K562 (cell line): ENCODE results near the gene TBL1XR1. TPM values are rescaled to one million over a fixed set of nuclear protein-coding genes. Genes with fewer than 3 reads are reported as not detected.

Experiments
- CHD4 ChIP-seq: fragments of 200-600 bp; sonication (generic); IDR thresholded peaks from 3 replicates; pipeline ENCODE4 v1.6.1; 2012; ENCODE audit warnings: low read depth, mild to moderate bottlenecking, mixed read lengths, low read length, inconsistent platforms; ENCODE audit not compliant: insufficient read depth, insufficient replicate concordance, poor library complexity, severe bottlenecking
- RCOR1 ChIP-seq, 2 experiments: IDR thresholded peaks; 2 replicates each; pipeline ENCODE4 v1.6.1; 2012; ENCODE audit warnings: low read depth in 2 of 2, low read length in 2 of 2, borderline replicate concordance in 1 of 2, improper control_type of control experiment in 1 of 2
- polyA plus RNA-seq, 8 experiments: library from polyadenylated mRNA; depleted of rRNA in 4 of 8; stranded (reverse) in 5 of 8; unstranded in 3 of 8; fragments of >200 nt; fragmentation: Nextera tagmentation in 2 of 8; fragmentation: Illumina TruSeq in 1 of 8; extraction: Ambion mirVana in 2 of 8; extraction: Trizol in 1 of 8; gene quantifications; 2 replicates each; pipeline versions ENCODE4 v1.2.1 to v1.2.3, GENCODE V29; 2011 to 2014; ENCODE audit warnings: inconsistent platforms in 1 of 8, missing spikeins in 1 of 8
- total RNA-seq, 7 experiments: library from RNA; depleted of rRNA in 6 of 7; stranded (reverse); fragments of >200 nt in 6 of 7; fragmentation: Illumina TruSeq in 2 of 7; extraction: Trizol in 2 of 7; gene quantifications; 2 replicates each; pipeline versions ENCODE4 v1.2.1 to v1.2.3, GENCODE V29; 2011 to 2021; ENCODE audit warnings: low replicate concordance in 1 of 7
- TF ChIP-seq, protein P1 (sequence below), 2 experiments: fragments of 150-350 bp in 1 of 2; IDR thresholded peaks; 2 replicates each; pipeline ENCODE4 v1.6.1; 2012 to 2016; ENCODE audit warnings: low read depth in 2 of 2, low read length in 2 of 2, mild to moderate bottlenecking in 1 of 2, moderate library complexity in 1 of 2
- TF ChIP-seq, protein P2 (sequence below): sonication (generic); formaldehyde crosslinking; IDR thresholded peaks from 2 replicates; pipeline ENCODE4 v1.8.0; 2022; ENCODE audit warnings: mild to moderate bottlenecking, missing genetic modification reagents

TBL1XR1 gene
- total and polyA plus RNA-seq, 9 of the 15 experiments (the other 6 are each of a cell fraction or from before 2014, with no cell fraction given): 19.6 to 171 (median 83.3) TPM

DNA sequence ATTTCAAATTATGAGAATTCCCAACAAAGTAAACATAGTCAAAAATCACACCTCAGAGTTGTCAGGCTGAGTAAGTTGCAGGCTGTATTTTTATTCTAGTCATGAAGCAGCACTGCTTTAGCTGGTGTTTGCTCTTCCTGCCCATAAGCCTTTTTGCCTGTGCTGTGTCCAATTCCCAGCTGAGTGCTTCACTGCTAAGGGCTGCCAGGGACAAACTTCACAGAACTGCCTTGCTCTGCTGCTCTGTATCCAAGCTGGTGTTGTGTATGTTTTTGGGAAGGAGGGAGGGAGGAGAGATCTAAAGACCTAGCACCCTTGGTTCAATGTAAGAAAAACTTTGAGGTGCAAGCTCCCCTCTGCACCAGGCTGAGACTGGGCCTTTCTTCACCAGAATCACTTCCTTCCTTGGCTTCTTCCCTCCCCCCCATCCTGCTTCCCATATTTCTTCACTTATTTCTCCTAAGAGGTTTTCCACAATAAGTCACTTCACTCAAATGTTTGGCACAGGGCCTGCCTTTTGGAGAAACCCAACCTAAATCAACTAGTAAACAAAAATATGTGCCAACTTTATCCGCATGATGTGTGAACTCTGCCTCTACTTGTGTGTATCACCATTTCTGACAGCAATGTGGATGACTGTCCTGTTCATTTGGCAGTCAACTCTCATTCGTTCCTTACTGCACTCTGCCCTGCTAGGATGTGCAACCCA, 156.1 kb downstream of the TBL1XR1 start (continued):
- TF ChIP-seq, protein P1, sequence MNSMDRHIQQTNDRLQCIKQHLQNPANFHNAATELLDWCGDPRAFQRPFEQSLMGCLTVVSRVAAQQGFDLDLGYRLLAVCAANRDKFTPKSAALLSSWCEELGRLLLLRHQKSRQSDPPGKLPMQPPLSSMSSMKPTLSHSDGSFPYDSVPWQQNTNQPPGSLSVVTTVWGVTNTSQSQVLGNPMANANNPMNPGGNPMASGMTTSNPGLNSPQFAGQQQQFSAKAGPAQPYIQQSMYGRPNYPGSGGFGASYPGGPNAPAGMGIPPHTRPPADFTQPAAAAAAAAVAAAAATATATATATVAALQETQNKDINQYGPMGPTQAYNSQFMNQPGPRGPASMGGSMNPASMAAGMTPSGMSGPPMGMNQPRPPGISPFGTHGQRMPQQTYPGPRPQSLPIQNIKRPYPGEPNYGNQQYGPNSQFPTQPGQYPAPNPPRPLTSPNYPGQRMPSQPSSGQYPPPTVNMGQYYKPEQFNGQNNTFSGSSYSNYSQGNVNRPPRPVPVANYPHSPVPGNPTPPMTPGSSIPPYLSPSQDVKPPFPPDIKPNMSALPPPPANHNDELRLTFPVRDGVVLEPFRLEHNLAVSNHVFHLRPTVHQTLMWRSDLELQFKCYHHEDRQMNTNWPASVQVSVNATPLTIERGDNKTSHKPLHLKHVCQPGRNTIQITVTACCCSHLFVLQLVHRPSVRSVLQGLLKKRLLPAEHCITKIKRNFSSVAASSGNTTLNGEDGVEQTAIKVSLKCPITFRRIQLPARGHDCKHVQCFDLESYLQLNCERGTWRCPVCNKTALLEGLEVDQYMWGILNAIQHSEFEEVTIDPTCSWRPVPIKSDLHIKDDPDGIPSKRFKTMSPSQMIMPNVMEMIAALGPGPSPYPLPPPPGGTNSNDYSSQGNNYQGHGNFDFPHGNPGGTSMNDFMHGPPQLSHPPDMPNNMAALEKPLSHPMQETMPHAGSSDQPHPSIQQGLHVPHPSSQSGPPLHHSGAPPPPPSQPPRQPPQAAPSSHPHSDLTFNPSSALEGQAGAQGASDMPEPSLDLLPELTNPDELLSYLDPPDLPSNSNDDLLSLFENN (IDR thresholded peaks at IDR 0.05; ENCODE audit: low read depth in 2 of 2, low read length in 2 of 2): no peak
- TF ChIP-seq, protein P2, sequence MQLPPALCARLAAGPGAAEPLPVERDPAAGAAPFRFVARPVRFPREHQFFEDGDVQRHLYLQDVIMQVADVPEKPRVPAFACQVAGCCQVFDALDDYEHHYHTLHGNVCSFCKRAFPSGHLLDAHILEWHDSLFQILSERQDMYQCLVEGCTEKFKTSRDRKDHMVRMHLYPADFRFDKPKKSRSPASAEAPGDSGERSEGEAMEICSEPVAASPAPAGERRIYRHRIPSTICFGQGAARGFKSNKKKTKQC: no peak
- TF ChIP-seq CHD4: no peak
- TF ChIP-seq RCOR1 (IDR thresholded peaks at IDR 0.05; ENCODE audit: borderline replicate concordance in 1 of 2, low read depth in 2 of 2, low read length in 2 of 2): no peak
- TF ChIP-seq, all 486 proteins: peak for 0
